Activated T-helper 1 cell treated with Interleukin-2 at 50 U/mL for 16 hours (primary cell): ENCODE data around the gene HEATR1.
"Not testable (repeated sequence)": the region's sequence is repeated elsewhere in the genome, so short reads cannot be mapped to it uniquely, and the experiment has no call there.

ENCODE experiments used
- DNase-seq: peaks from one replicate; pipeline ENCODE4 v3.0.0-alpha.2; 2020; ENCODE audit warnings: low read depth

The HEATR1 gene

GRCh38 chr1:236508593-236509027 lies 95.7 kb downstream of the HEATR1 start:
- no peak for DNase-seq

GRCh38 chr1:236507022-236507700 lies 97.2 kb downstream of the HEATR1 start:
- DNase-seq, result no peak

- DNase-seq, result not testable (repeated sequence)
Observed at GRCh38 chr1:236504338-236504737, 100.0 kb downstream of the HEATR1 start.

GRCh38 chr1:236502972-236503639 lies 101.2 kb downstream of the HEATR1 start:
- no peak for DNase-seq

GRCh38 chr1:236502579-236502971 lies 101.7 kb downstream of the HEATR1 start:
- DNase-seq, result no peak

- DNase-seq, result no peak
Observed at GRCh38 chr1:236501093-236501492, 103.2 kb downstream of the HEATR1 start.
